GM12892 (cell line): ENCODE data around the gene VDR.

Experiments used
- POLR2A ChIP-seq: IDR thresholded peaks from 2 replicates; pipeline ENCODE4 v1.6.1; 2011; ENCODE audit warnings: low read depth, low read length, control low read depth
- POLR2AphosphoS5 ChIP-seq: IDR thresholded peaks from 2 replicates; pipeline ENCODE4 v1.6.1; 2011; ENCODE audit warnings: low read depth, low read length, control low read depth
- TAF1 ChIP-seq: IDR thresholded peaks from 2 replicates; pipeline ENCODE4 v1.6.1; 2011; ENCODE audit warnings: low read depth, mild to moderate bottlenecking, control low read depth, low read length, borderline replicate concordance

GRCh38 chr12:47813511-47814196, 91.1 kb downstream of the VDR start:
- TF ChIP-seq POLR2A = no peak; the same call in none of the 2 replicates
- no peak for TF ChIP-seq TAF1
- TF ChIP-seq POLR2AphosphoS5 = 0 out of 2 replicates have a peak, but pooled peaks have one; percentile 10
